ENCODE results near the gene CTNS. TPM values are rescaled to one million over a fixed set of nuclear protein-coding genes. Genes with fewer than 3 reads are reported as not detected.
A peak's percentile ranks its signal among the peaks of the same experiment; 100 is the strongest.

The CTNS gene
- total and polyA plus RNA-seq, 4 donors: 7.7 to 24.9 (median 19.2) TPM

- DNase-seq (no peak), ATAC-seq (ENCODE audit: insufficient read depth, low FRiP score) (no peak)
- TF ChIP-seq CTCF (IDR thresholded peaks at IDR 0.05; ENCODE audit: control extremely low read depth, extremely low read depth): no peak
- H3K36me3 ChIP-seq (ENCODE audit: control insufficient read depth in 4 of 4, insufficient read depth in 4 of 4, low read length in 4 of 4): peaks cover 13 to 61% (median 43%) of the 10 kb centered on the region in 4 donors
- H3K9me3 ChIP-seq (ENCODE audit: control insufficient read depth in 4 of 4, insufficient read depth in 3 of 4, low read length in 3 of 4): peaks cover 0 to 2% (median 0%) of the 10 kb centered on the region in 4 donors
- no peak overlapping the region for H3K27ac ChIP-seq (ENCODE audit: low read depth in 1 of 2, low read length in 1 of 2)
- WGBS, 2 donors: 94% methylated on average over 8 of the region's 8 CpGs
- no peaks in the 10 kb centered on the region for H3K4me1 ChIP-seq (ENCODE audit: control insufficient read depth in 5 of 5, insufficient read depth in 5 of 5, low read length in 5 of 5)
- no peaks in the 10 kb centered on the region for H3K27me3 ChIP-seq (ENCODE audit: control insufficient read depth in 3 of 3, insufficient read depth in 3 of 3, low read length in 2 of 3)
- no peak overlapping the region for H3K9ac ChIP-seq (ENCODE audit: insufficient read depth in 1 of 2, low read length in 2 of 2)
- no peak overlapping the region for H3K4me3 ChIP-seq
These were observed 15.3 kb upstream of the CTNS start for GRCh38 chr17:3621146-3621720.

GRCh38 chr17:3622977-3623594 lies 13.5 kb upstream of the CTNS start:
- no peak for TF ChIP-seq CTCF (IDR thresholded peaks at IDR 0.05; ENCODE audit: control extremely low read depth, extremely low read depth)
- ATAC-seq (ENCODE audit: insufficient read depth, low FRiP score) (no peak), DNase-seq (no peak)
- Histone ChIP-seq H3K4me3 (no peak overlapping the region), H3K27ac (ENCODE audit: low read depth in 1 of 2, low read length in 1 of 2) (no peak overlapping the region), H3K36me3 (ENCODE audit: control insufficient read depth in 4 of 4, insufficient read depth in 4 of 4, low read length in 4 of 4) (peaks cover 9 to 49% (median 42%) of the 10 kb centered on the region in 4 donors), H3K27me3 (ENCODE audit: control insufficient read depth in 3 of 3, insufficient read depth in 3 of 3, low read length in 2 of 3) (no peaks in the 10 kb centered on the region), H3K9ac (ENCODE audit: insufficient read depth in 1 of 2, low read length in 2 of 2) (no peak overlapping the region), H3K4me1 (ENCODE audit: control insufficient read depth in 5 of 5, insufficient read depth in 5 of 5, low read length in 5 of 5) (no peaks in the 10 kb centered on the region), H3K9me3 (ENCODE audit: control insufficient read depth in 4 of 4, insufficient read depth in 3 of 4, low read length in 3 of 4) (no peaks in the 10 kb centered on the region)
- 95 to 97% methylated on average over 16 of the region's 16 CpGs for whole genome bisulfite sequencing, 2 donors

GRCh38 chr17:3626831-3627768 lies 9.5 kb upstream of the CTNS start:
- no peak for TF ChIP-seq CTCF (IDR thresholded peaks at IDR 0.05; ENCODE audit: control extremely low read depth, extremely low read depth)
- Histone ChIP-seq H3K9me3 (ENCODE audit: control insufficient read depth in 4 of 4, insufficient read depth in 3 of 4, low read length in 3 of 4) (no peaks in the 10 kb centered on the region), H3K4me1 (ENCODE audit: control insufficient read depth in 5 of 5, insufficient read depth in 5 of 5, low read length in 5 of 5) (no peaks in the 10 kb centered on the region), H3K4me3 (no peak overlapping the region), H3K27ac (ENCODE audit: low read depth in 1 of 2, low read length in 1 of 2) (peak overlapping the region in 1 of 2 donors; percentile 22), H3K27me3 (ENCODE audit: control insufficient read depth in 3 of 3, insufficient read depth in 3 of 3, low read length in 2 of 3) (no peaks in the 10 kb centered on the region), H3K9ac (ENCODE audit: insufficient read depth in 1 of 2, low read length in 2 of 2) (no peak overlapping the region), H3K36me3 (ENCODE audit: control insufficient read depth in 4 of 4, insufficient read depth in 4 of 4, low read length in 4 of 4) (peaks cover 4 to 39% (median 30%) of the 10 kb centered on the region in 4 donors)
- no peak for ATAC-seq (ENCODE audit: insufficient read depth, low FRiP score)
- no peak for DNase-seq
- 80 to 86% methylated on average over 16 of the region's 16 CpGs for WGBS, 2 donors

Data from lung (tissue), 12 donors.